Medulla oblongata (tissue), 1 donor: ENCODE results near the gene DQX1.

Source experiments
- DNase-seq: peaks from one replicate; pipeline ENCODE4 v3.0.0-alpha.2; 2015; ENCODE audit errors: extremely low spot score

Gene DQX1

GRCh38 chr2:74530239-74531187 lies 4.5 kb upstream of the DQX1 start:
- DNase-seq = peak; percentile 42

GRCh38 chr2:74529357-74530238 lies 3.6 kb upstream of the DQX1 start, which contains the start of the genes AUP1 and HTRA2:
Gene AUP1, minus strand, starts transcription at chr2:74529706. Its CDS starts 77 bp downstream, at chr2:74529629.
Gene HTRA2, plus strand, starts transcription at chr2:74529933. Its CDS starts 74 bp downstream, at chr2:74530007.
- peak; percentile 99 for DNase-seq

DNA sequence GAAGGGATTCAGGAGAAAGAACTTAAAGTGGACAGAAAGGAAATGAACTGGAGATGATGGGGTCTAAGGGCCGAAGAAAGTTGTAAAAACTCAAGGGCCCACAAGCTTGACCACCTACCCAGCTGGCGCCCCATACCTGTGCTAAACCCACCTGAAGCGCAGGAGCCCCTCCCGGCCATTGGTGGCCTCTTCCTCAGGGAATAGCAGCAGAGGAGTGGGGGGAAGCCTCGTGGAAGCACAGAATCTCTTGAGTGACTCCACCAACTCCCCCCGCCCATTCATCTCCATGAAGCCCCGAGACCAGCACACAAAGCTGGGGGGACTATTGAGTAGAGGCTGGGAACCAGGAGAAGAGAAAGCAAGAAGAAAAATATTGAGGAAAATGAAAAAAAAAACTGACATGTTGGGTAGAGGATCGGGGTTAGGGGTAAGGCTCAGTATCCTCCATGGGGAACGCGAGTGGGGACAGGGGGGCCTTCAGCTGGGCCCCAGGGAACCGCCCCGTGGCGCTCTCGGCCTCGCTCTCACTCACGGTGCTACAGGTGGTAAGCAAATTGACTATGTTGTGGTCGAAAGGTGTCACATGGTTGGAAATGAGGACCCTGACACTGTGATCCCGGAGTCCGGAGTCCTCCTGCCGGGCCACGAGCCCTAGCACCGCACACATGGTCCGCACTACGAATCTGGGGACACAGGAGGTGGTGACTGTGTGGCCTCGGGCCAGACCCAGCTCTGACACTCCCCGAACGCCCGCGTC lies 2.7 kb upstream of the DQX1 start:
- no peak for DNase-seq

DNA sequence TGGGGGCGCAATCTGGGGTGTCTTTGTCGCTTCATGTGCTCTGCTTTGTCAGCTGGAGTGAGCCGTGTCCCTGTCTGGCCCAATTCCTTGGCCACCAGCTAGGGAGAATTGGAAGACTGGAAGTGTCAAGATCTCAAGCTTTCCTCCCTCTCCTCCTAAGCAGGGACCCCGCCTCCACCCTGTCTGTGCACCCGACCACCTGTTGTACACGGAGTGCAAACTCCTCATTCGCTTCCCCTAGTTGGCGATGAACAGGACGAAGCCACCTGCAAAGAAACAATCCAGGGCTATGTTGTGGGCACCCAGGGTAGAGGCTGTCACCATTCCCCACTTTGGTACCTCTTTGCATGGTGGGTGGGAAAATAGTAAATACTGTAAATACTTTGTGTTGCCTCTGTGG lies 1.7 kb upstream of the DQX1 start:
- no peak for DNase-seq

- no peak for DNase-seq
Measured at GRCh38 chr2:74526649-74527230, 709 bp upstream of the DQX1 start.

DNA sequence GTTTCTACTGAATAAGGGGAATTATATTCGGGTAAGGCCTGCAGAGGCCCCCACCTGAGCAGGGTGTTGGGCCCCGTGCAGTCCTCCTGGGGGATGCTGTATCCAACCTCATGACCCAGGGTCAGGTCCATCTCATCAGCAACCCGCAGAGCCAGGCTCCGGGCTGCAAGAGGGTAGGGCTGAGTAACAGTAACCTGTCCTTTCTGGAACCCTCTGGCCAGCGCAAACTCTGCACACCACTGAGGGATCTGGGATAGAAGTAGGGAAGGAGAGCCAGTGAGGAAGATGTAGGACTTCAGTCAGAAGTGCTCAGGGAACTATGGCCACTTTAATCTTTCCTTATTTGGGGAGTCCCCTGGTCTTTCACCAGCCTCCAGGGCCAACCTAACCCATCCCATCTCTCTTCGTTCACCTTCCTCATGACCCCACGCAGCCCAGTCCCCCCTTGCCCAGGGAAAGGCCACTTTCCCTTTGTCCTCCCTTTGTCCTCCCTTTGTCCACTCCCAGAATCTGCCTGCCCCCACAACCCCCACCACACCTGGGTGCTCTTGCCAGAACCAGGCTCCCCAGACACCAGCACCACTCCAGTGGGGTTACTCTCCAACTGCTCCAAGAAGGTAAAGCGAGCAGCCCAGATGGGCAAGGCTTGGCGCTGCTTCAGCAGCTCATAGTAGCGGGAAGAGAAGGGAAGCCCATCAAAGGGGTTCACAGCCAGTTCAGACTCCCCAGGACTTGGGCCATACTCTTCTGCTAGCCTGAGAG lies 895 bp downstream of the DQX1 start:
- no peak for DNase-seq

- DNase-seq = no peak
Measured at GRCh38 chr2:74524005-74524404, 2.0 kb downstream of the DQX1 start.

GRCh38 chr2:74522516-74522915 lies 3.5 kb downstream of the DQX1 start:
- no peak for DNase-seq

DNA sequence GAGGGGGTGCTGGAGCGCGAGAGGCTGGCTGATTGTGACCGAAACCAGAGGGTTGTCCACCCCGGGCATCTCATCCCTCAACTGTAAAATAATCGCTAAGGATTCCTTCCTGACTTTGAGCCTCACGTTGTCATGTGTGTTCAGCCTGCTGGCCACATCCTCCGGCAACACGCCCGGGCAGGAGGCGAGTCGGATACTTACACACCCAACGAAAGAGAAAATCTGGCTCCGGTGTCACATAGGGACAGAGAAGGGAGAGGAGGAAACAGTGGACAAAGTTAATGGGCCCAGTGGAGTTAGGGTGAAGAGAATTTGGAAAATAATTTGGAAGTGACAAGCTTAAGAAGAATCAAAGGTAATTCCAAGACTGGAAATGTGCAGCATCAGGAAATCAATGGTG lies 9.4 kb downstream of the DQX1 start:
- no peak for DNase-seq

DNA sequence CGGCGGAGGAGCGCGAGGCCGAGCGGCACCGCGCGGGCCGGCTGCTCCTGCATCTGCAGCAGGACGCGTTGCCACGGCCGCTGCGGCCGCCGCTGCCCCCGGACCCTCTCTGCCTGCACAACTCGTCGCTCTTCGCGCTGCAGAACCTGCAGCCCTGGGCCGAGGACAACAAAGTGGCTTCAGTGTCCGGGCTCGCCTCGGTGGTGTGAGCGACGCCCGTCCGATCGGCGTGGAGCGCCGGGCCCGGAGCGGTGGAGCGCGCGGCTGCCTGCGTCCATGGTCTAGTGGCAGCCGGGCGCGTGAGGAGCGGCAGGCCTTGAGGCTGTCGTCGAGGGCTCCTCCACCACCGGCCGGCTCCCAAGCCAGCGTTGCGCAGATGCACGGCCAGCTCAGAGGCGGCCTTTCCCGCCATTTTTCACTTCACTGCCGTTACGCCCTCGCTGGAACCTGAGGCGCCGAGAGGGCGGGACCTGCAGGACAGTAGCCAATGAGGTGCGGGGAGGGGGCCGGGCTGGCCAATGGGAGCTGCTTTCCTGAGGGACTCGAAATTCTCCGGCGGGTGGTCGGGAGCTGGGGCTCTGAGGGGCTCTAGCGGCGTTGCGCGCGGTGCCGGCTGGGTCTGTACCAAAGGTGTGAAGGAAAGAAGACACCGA lies 9.9 kb downstream of the DQX1 start:
- peak; percentile 37 for DNase-seq

- DNase-seq = no peak
Measured at GRCh38 chr2:74515271-74515980, 10.6 kb downstream of the DQX1 start.

GRCh38 chr2:74514368-74515270 lies 11.4 kb downstream of the DQX1 start, which contains the start of gene TLX2:
Gene TLX2, plus strand, starts transcription at chr2:74514450. Its CDS starts 357 bp downstream, at chr2:74514807.
- DNase-seq = no peak

DNA sequence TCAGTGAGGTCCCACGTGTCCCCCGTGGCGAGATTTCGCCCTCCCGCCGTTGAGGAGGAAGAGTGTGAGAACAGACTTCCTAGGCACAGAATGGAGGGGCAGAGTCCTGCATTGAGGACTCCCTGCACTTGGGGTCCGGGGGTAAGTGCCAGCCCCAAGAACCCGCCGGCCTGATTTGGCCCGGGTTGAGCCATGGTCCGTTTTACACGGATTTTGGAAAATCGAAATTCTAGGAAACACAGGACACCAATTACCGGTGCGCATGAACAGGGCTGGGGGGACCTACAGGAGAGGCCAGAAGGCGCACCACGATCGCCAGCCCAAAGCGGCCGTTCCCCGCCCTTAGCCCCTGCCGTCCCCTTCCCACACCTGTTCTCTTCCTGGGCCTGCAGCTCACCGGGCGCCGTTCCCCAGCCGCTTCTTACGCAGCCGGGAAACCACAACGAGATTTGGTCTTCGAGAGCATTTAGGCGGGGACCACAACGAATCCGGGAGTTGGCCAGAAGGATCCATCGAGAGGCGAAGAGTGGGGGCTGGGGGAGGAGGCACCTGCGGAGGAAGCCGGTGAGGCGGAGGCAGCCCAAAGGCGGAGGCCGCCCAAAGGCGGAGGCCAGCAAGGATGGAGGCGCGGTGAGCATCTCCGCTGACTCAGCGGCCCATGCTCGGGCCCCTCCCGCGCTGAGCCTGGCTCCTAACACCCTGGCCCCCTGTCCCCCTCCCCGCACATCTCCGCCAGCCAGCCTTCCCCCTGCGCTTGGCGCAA lies 12.2 kb downstream of the DQX1 start:
- no peak for DNase-seq

GRCh38 chr2:74512744-74513604 lies 13.1 kb downstream of the DQX1 start:
- DNase-seq = no peak

DNA sequence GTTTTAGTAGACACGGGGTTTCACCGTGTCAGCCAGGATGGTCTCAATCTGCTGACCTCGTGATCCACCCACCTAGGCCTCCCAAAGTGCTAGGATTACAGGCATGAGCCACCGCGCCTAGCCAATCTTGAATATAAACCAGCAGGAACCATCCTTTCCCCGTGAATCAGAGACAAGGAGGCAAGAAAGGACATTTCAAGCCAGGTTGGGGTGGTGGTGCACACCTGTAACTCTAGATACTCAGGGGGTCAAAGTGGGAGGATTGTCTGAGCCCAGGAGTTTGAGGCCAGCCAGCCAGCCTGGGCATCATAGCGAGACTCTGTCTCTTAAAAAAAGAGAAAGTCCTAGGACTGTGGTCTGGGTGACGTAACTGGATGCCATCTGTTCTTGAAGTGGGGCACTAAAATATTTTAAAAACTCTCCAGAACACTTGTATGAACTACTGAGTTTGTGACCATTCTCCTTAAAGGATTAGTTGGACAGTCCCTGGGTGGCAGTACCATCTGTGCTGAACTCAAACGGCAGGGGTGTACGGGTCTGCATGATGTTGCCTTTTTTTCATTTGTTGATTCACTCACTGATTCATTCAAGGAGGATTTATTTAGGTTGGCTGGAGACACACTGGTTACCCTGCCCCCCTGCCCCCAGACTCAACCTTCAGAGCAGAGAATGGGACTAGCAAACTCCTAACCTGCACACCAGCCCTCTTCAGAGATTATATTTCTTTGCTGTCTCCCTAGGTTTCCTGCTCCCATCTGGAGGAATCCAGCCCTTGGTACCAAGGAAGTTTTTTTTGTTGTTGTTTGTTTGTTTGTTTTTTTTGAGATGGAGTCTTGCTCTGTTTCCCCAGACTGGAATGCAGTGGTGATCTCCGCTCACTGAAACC lies 14.7 kb downstream of the DQX1 start:
- DNase-seq = no peak
